ENCODE measurements around the gene BMAL1. TPM values are rescaled to one million over a fixed set of nuclear protein-coding genes. Genes with fewer than 3 reads are reported as not detected.

Gene BMAL1
- total RNA-seq, 2 experiments from 2014 or later, result 71.3 to 73.3 TPM

DNA sequence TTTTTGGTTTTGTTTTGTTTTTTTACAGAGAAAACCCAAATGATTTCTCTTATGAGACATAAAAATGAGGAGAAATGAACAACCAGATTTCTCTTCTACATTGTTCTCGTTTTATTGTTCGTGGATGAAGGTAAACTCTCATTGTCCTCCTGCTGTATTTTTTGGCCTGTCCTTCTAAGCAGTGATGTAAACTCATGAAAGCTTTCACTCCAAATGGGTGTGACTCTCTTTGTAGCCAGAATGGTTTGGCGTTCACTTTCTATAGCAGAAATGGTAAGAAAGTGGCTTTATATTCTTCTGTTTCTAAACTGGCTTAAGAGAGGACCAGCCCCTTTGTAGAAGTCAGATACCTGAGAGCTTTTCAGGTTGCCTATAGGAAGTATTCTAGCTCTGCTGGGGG is 15.5 kb upstream of the BMAL1 start:
- TF ChIP-seq, protein P1, sequence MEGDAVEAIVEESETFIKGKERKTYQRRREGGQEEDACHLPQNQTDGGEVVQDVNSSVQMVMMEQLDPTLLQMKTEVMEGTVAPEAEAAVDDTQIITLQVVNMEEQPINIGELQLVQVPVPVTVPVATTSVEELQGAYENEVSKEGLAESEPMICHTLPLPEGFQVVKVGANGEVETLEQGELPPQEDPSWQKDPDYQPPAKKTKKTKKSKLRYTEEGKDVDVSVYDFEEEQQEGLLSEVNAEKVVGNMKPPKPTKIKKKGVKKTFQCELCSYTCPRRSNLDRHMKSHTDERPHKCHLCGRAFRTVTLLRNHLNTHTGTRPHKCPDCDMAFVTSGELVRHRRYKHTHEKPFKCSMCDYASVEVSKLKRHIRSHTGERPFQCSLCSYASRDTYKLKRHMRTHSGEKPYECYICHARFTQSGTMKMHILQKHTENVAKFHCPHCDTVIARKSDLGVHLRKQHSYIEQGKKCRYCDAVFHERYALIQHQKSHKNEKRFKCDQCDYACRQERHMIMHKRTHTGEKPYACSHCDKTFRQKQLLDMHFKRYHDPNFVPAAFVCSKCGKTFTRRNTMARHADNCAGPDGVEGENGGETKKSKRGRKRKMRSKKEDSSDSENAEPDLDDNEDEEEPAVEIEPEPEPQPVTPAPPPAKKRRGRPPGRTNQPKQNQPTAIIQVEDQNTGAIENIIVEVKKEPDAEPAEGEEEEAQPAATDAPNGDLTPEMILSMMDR (IDR thresholded peaks at IDR 0.05), result no peak
- Histone ChIP-seq H3K4me1 (ENCODE audit: insufficient read depth, low read length) (peaks cover 10% of the 10 kb centered on the region), H3K27me3 (ENCODE audit: control insufficient read depth in 1 of 2, insufficient read depth in 2 of 2, low read length in 2 of 2) (no peaks in the 10 kb centered on the region), H3K27ac (ENCODE audit: low read depth in 1 of 2, low read length in 2 of 2) (no peak overlapping the region), H3K4me3 (ENCODE audit: low read length) (no peak overlapping the region), H3K36me3 (ENCODE audit: insufficient read depth, low read length) (no peaks in the 10 kb centered on the region), H3K9me3 (ENCODE audit: control insufficient read depth in 1 of 2, insufficient read depth in 1 of 2, low read length in 2 of 2) (no peaks in the 10 kb centered on the region)
- DNase-seq, result no peak
- H3K9me3 Mint-ChIP-seq, result no peaks in the 10 kb centered on the region
- intact Hi-C loops (cut with DNase I, micrococcal nuclease), result no loop called here
- no peaks in the 10 kb centered on the region for H3K36me3 Mint-ChIP-seq (ENCODE audit: low read depth)
- no peak for ATAC-seq (ENCODE audit: poor library complexity)
- no peak overlapping the region for H3K4me3 Mint-ChIP-seq
- POLR2A ChIA-PET, result interaction anchor here (0.7 kb wide), 1 partner anchor 52 kb away, joined by 3 read pairs; no protein-coding TSS in a partner anchor
- H3K27ac Mint-ChIP-seq, result no peak overlapping the region
- CTCF ChIA-PET, result interaction anchor here (0.6 kb wide), 1 partner anchor 61 kb away, joined by 4 read pairs; no protein-coding TSS in a partner anchor
- H3K27me3 Mint-ChIP-seq, result no peaks in the 10 kb centered on the region
- H3K4me1 Mint-ChIP-seq (ENCODE audit: low read depth), result peaks cover 19% of the 10 kb centered on the region

DNA sequence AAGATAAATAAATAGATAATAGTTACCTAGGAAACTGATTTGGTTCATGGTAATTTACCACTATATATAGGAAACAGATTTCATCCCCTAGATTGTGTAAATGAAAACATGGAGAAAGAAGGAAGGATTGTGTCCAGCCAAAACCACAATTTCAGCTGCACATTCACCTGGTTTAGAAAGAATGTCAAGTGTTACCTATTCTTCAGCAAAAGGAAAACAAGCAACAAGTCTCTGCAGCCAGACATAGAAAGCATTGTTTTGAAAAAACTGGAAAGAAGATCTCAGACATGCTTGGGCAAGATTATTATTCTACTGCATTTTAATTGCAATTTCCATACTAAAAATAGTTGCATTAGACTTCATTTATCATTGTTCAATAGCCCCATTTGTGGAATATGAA is 8.8 kb upstream of the BMAL1 start:
- ChIA-PET POLR2A (no interaction called here), CTCF (no interaction called here)
- H3K27me3 ChIP-seq (ENCODE audit: control insufficient read depth in 1 of 2, insufficient read depth in 2 of 2, low read length in 2 of 2), result no peaks in the 10 kb centered on the region
- TF ChIP-seq, protein P1 (IDR thresholded peaks at IDR 0.05), result no peak
- intact Hi-C loops (cut with DNase I, micrococcal nuclease), result no loop called here
- no peak for DNase-seq
- no peaks in the 10 kb centered on the region for H3K36me3 ChIP-seq (ENCODE audit: insufficient read depth, low read length)
- Mint-ChIP-seq H3K4me3 (no peak overlapping the region), H3K9me3 (no peaks in the 10 kb centered on the region), H3K27ac (no peak overlapping the region), H3K27me3 (peaks cover 15% of the 10 kb centered on the region), H3K4me1 (ENCODE audit: low read depth) (no peaks in the 10 kb centered on the region), H3K36me3 (ENCODE audit: low read depth) (no peaks in the 10 kb centered on the region)
- ATAC-seq (ENCODE audit: poor library complexity), result no peak
- H3K27ac ChIP-seq (ENCODE audit: low read depth in 1 of 2, low read length in 2 of 2), result no peak overlapping the region
- H3K4me1 ChIP-seq (ENCODE audit: insufficient read depth, low read length), result no peaks in the 10 kb centered on the region
- no peaks in the 10 kb centered on the region for H3K9me3 ChIP-seq (ENCODE audit: control insufficient read depth in 1 of 2, insufficient read depth in 1 of 2, low read length in 2 of 2)
- no peak overlapping the region for H3K4me3 ChIP-seq (ENCODE audit: low read length)

DNA sequence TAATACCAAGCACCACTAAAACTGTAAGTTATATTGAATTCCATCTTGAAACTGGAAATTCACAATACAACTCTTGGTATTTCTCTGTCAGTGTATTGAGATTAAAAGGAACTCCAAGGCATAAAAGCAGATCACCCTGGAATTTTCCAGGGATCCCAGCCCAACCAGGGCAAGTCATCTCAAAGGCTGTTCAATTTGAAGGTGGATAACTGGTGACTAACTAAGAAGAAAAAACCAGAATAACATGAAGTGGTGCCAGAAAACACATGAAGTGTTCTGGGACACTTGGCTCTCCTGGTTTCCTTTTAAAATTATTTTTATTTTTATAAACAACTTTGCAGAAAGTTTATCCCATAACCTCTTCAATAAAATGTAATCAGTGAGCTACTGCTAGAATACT is 7.8 kb upstream of the BMAL1 start:
- no peak overlapping the region for H3K4me3 Mint-ChIP-seq
- Histone ChIP-seq H3K4me1 (ENCODE audit: insufficient read depth, low read length) (no peaks in the 10 kb centered on the region), H3K4me3 (ENCODE audit: low read length) (no peak overlapping the region), H3K36me3 (ENCODE audit: insufficient read depth, low read length) (no peaks in the 10 kb centered on the region), H3K27me3 (ENCODE audit: control insufficient read depth in 1 of 2, insufficient read depth in 2 of 2, low read length in 2 of 2) (no peaks in the 10 kb centered on the region), H3K27ac (ENCODE audit: low read depth in 1 of 2, low read length in 2 of 2) (no peak overlapping the region), H3K9me3 (ENCODE audit: control insufficient read depth in 1 of 2, insufficient read depth in 1 of 2, low read length in 2 of 2) (no peaks in the 10 kb centered on the region)
- no peak for ATAC-seq (ENCODE audit: poor library complexity)
- ChIA-PET CTCF (interaction anchor here (1.0 kb wide), 1 partner anchor 66 kb away, joined by 5 read pairs; no protein-coding TSS in a partner anchor), POLR2A (interaction anchor here (0.5 kb wide), 1 partner anchor 923 kb away, joined by 3 read pairs; no protein-coding TSS in a partner anchor)
- DNase-seq, result no peak
- H3K9me3 Mint-ChIP-seq, result no peaks in the 10 kb centered on the region
- peaks cover 15% of the 10 kb centered on the region for H3K27me3 Mint-ChIP-seq
- intact Hi-C loops (cut with DNase I, micrococcal nuclease), result no loop called here
- H3K4me1 Mint-ChIP-seq (ENCODE audit: low read depth), result no peaks in the 10 kb centered on the region
- H3K36me3 Mint-ChIP-seq (ENCODE audit: low read depth), result no peaks in the 10 kb centered on the region
- TF ChIP-seq, protein P1 (IDR thresholded peaks at IDR 0.05), result no peak
- no peak overlapping the region for H3K27ac Mint-ChIP-seq

Measured in CD4-positive, alpha-beta T cell (primary cell).